NCI-H2196 treated with DMSO at 0.1 percent for 48 hours (cell line): ENCODE measurements around the gene ZNF76.

Experiments
- DNase-seq: peaks from one replicate; lab custom pipeline; 2025; ENCODE audit not compliant: unreplicated experiment; lab: John Stamatoyannopoulos, UW

The ZNF76 gene

GRCh38 chr6:35259194-35259947, at the start of gene ZNF76:
ZNF76 (plus strand) TSS chr6:35259735; CDS start chr6:35281152, 21,417 bp downstream.
- DNase-seq, result peak; percentile 94

GRCh38 chr6:35213298-35213791, 46.2 kb upstream of the ZNF76 start:
- no peak for DNase-seq

GRCh38 chr6:35213824-35214756, 45.4 kb upstream of the ZNF76 start, which contains the start of gene SCUBE3:
SCUBE3 (plus strand) TSS chr6:35213956; CDS start chr6:35214419, 463 bp downstream.
- no peak for DNase-seq

GRCh38 chr6:35214869-35215664, 44.5 kb upstream of the ZNF76 start:
- DNase-seq, result no peak

- no peak for DNase-seq
Measured at GRCh38 chr6:35215665-35216411, 43.7 kb upstream of the ZNF76 start.

GRCh38 chr6:35216412-35216732, 43.2 kb upstream of the ZNF76 start:
- DNase-seq, result no peak

GRCh38 chr6:35216851-35217811, 42.4 kb upstream of the ZNF76 start:
- DNase-seq, result no peak

GRCh38 chr6:35218021-35218420, 41.5 kb upstream of the ZNF76 start:
- no peak for DNase-seq

GRCh38 chr6:35218456-35218855, 41.1 kb upstream of the ZNF76 start:
- DNase-seq, result no peak

GRCh38 chr6:35219683-35220326, 39.7 kb upstream of the ZNF76 start:
- no peak for DNase-seq

- DNase-seq, result no peak
Measured at GRCh38 chr6:35220711-35221110, 38.8 kb upstream of the ZNF76 start.

- no peak for DNase-seq
Measured at GRCh38 chr6:35223396-35223795, 36.1 kb upstream of the ZNF76 start.

GRCh38 chr6:35224720-35225119, 34.8 kb upstream of the ZNF76 start:
- no peak for DNase-seq

GRCh38 chr6:35228481-35228880, 31.1 kb upstream of the ZNF76 start:
- no peak for DNase-seq

- no peak for DNase-seq
Measured at GRCh38 chr6:35229304-35229703, 30.2 kb upstream of the ZNF76 start.

- no peak for DNase-seq
Measured at GRCh38 chr6:35230498-35230897, 29.0 kb upstream of the ZNF76 start.

- DNase-seq, result peak; percentile 36
Measured at GRCh38 chr6:35230950-35231349, 28.6 kb upstream of the ZNF76 start.

- no peak for DNase-seq
Measured at GRCh38 chr6:35231563-35231962, 28.0 kb upstream of the ZNF76 start.

GRCh38 chr6:35234901-35235300, 24.6 kb upstream of the ZNF76 start:
- DNase-seq, result no peak
